Measurements from ENCODE around the gene ARHGAP15. TPM values are rescaled to one million over a fixed set of nuclear protein-coding genes. Genes with fewer than 3 reads are reported as not detected.

Gene ARHGAP15
- total RNA-seq, 1 donor, result 334 TPM

GRCh38 chr2:143415571-143415970, 286.4 kb downstream of the ARHGAP15 start:
- no peaks in the 10 kb centered on the region for H3K9me3 ChIP-seq (ENCODE audit: low read depth, low read length)
- H3K4me1 ChIP-seq (ENCODE audit: insufficient read depth, low read length), result peaks cover 7% of the 10 kb centered on the region
- H3K27me3 ChIP-seq (ENCODE audit: insufficient read depth, low read length), result no peaks in the 10 kb centered on the region
- H3K4me3 ChIP-seq (ENCODE audit: low read length), result no peak overlapping the region

GRCh38 chr2:143417428-143417827, 288.2 kb downstream of the ARHGAP15 start:
- Histone ChIP-seq H3K27me3 (ENCODE audit: insufficient read depth, low read length) (no peaks in the 10 kb centered on the region), H3K9me3 (ENCODE audit: low read depth, low read length) (no peaks in the 10 kb centered on the region), H3K4me1 (ENCODE audit: insufficient read depth, low read length) (peaks cover 10% of the 10 kb centered on the region), H3K4me3 (ENCODE audit: low read length) (no peak overlapping the region)

GRCh38 chr2:143420313-143420712, 291.1 kb downstream of the ARHGAP15 start:
- H3K4me1 ChIP-seq (ENCODE audit: insufficient read depth, low read length), result peaks cover 16% of the 10 kb centered on the region
- no peaks in the 10 kb centered on the region for H3K9me3 ChIP-seq (ENCODE audit: low read depth, low read length)
- H3K27me3 ChIP-seq (ENCODE audit: insufficient read depth, low read length), result no peaks in the 10 kb centered on the region
- H3K4me3 ChIP-seq (ENCODE audit: low read length), result no peak overlapping the region

GRCh38 chr2:143422681-143423080, 293.5 kb downstream of the ARHGAP15 start:
- peaks cover 16% of the 10 kb centered on the region for H3K4me1 ChIP-seq (ENCODE audit: insufficient read depth, low read length)
- H3K4me3 ChIP-seq (ENCODE audit: low read length), result no peak overlapping the region
- H3K9me3 ChIP-seq (ENCODE audit: low read depth, low read length), result no peaks in the 10 kb centered on the region
- H3K27me3 ChIP-seq (ENCODE audit: insufficient read depth, low read length), result no peaks in the 10 kb centered on the region

GRCh38 chr2:143425896-143426295, 296.7 kb downstream of the ARHGAP15 start:
- H3K4me1 ChIP-seq (ENCODE audit: insufficient read depth, low read length), result peaks cover 13% of the 10 kb centered on the region
- H3K9me3 ChIP-seq (ENCODE audit: low read depth, low read length), result no peaks in the 10 kb centered on the region
- no peak overlapping the region for H3K4me3 ChIP-seq (ENCODE audit: low read length)
- H3K27me3 ChIP-seq (ENCODE audit: insufficient read depth, low read length), result no peaks in the 10 kb centered on the region

GRCh38 chr2:143426296-143426695, 297.1 kb downstream of the ARHGAP15 start:
- Histone ChIP-seq H3K27me3 (ENCODE audit: insufficient read depth, low read length) (no peaks in the 10 kb centered on the region), H3K4me3 (ENCODE audit: low read length) (no peak overlapping the region), H3K9me3 (ENCODE audit: low read depth, low read length) (no peaks in the 10 kb centered on the region), H3K4me1 (ENCODE audit: insufficient read depth, low read length) (peaks cover 13% of the 10 kb centered on the region)

GRCh38 chr2:143428700-143429099, 299.5 kb downstream of the ARHGAP15 start:
- Histone ChIP-seq H3K9me3 (ENCODE audit: low read depth, low read length) (no peaks in the 10 kb centered on the region), H3K4me3 (ENCODE audit: low read length) (no peak overlapping the region), H3K4me1 (ENCODE audit: insufficient read depth, low read length) (peaks cover 3% of the 10 kb centered on the region), H3K27me3 (ENCODE audit: insufficient read depth, low read length) (no peaks in the 10 kb centered on the region)

GRCh38 chr2:143429932-143430679, 300.9 kb downstream of the ARHGAP15 start:
- H3K9me3 ChIP-seq (ENCODE audit: low read depth, low read length), result no peaks in the 10 kb centered on the region
- H3K4me1 ChIP-seq (ENCODE audit: insufficient read depth, low read length), result peaks cover 3% of the 10 kb centered on the region
- H3K4me3 ChIP-seq (ENCODE audit: low read length), result no peak overlapping the region
- H3K27me3 ChIP-seq (ENCODE audit: insufficient read depth, low read length), result no peaks in the 10 kb centered on the region

GRCh38 chr2:143431316-143431715, 302.1 kb downstream of the ARHGAP15 start:
- Histone ChIP-seq H3K9me3 (ENCODE audit: low read depth, low read length) (no peaks in the 10 kb centered on the region), H3K4me1 (ENCODE audit: insufficient read depth, low read length) (peaks cover 3% of the 10 kb centered on the region), H3K27me3 (ENCODE audit: insufficient read depth, low read length) (no peaks in the 10 kb centered on the region), H3K4me3 (ENCODE audit: low read length) (no peak overlapping the region)

GRCh38 chr2:143433251-143433650, 304.0 kb downstream of the ARHGAP15 start:
- H3K4me3 ChIP-seq (ENCODE audit: low read length), result no peak overlapping the region
- H3K27me3 ChIP-seq (ENCODE audit: insufficient read depth, low read length), result no peaks in the 10 kb centered on the region
- no peaks in the 10 kb centered on the region for H3K9me3 ChIP-seq (ENCODE audit: low read depth, low read length)
- H3K4me1 ChIP-seq (ENCODE audit: insufficient read depth, low read length), result no peaks in the 10 kb centered on the region

- no peaks in the 10 kb centered on the region for H3K4me1 ChIP-seq (ENCODE audit: insufficient read depth, low read length)
- no peaks in the 10 kb centered on the region for H3K27me3 ChIP-seq (ENCODE audit: insufficient read depth, low read length)
- no peak overlapping the region for H3K4me3 ChIP-seq (ENCODE audit: low read length)
- no peaks in the 10 kb centered on the region for H3K9me3 ChIP-seq (ENCODE audit: low read depth, low read length)
These were observed 304.6 kb downstream of the ARHGAP15 start for GRCh38 chr2:143433840-143434239.

GRCh38 chr2:143434445-143434844, 305.2 kb downstream of the ARHGAP15 start:
- Histone ChIP-seq H3K9me3 (ENCODE audit: low read depth, low read length) (no peaks in the 10 kb centered on the region), H3K4me1 (ENCODE audit: insufficient read depth, low read length) (no peaks in the 10 kb centered on the region), H3K27me3 (ENCODE audit: insufficient read depth, low read length) (no peaks in the 10 kb centered on the region), H3K4me3 (ENCODE audit: low read length) (no peak overlapping the region)

GRCh38 chr2:143435131-143435530, 305.9 kb downstream of the ARHGAP15 start:
- Histone ChIP-seq H3K9me3 (ENCODE audit: low read depth, low read length) (no peaks in the 10 kb centered on the region), H3K4me3 (ENCODE audit: low read length) (no peak overlapping the region), H3K4me1 (ENCODE audit: insufficient read depth, low read length) (no peaks in the 10 kb centered on the region), H3K27me3 (ENCODE audit: insufficient read depth, low read length) (no peaks in the 10 kb centered on the region)

- H3K9me3 ChIP-seq (ENCODE audit: low read depth, low read length), result no peaks in the 10 kb centered on the region
- no peak overlapping the region for H3K4me3 ChIP-seq (ENCODE audit: low read length)
- no peaks in the 10 kb centered on the region for H3K27me3 ChIP-seq (ENCODE audit: insufficient read depth, low read length)
- no peaks in the 10 kb centered on the region for H3K4me1 ChIP-seq (ENCODE audit: insufficient read depth, low read length)
These were observed 307.7 kb downstream of the ARHGAP15 start for GRCh38 chr2:143436951-143437350.

- Histone ChIP-seq H3K27me3 (ENCODE audit: insufficient read depth, low read length) (no peaks in the 10 kb centered on the region), H3K4me1 (ENCODE audit: insufficient read depth, low read length) (no peaks in the 10 kb centered on the region), H3K4me3 (ENCODE audit: low read length) (no peak overlapping the region), H3K9me3 (ENCODE audit: low read depth, low read length) (no peaks in the 10 kb centered on the region)
These were observed 311.3 kb downstream of the ARHGAP15 start for GRCh38 chr2:143440411-143441012.

GRCh38 chr2:143442193-143442592, 313.0 kb downstream of the ARHGAP15 start:
- Histone ChIP-seq H3K9me3 (ENCODE audit: low read depth, low read length) (no peaks in the 10 kb centered on the region), H3K4me3 (ENCODE audit: low read length) (no peak overlapping the region), H3K4me1 (ENCODE audit: insufficient read depth, low read length) (no peaks in the 10 kb centered on the region), H3K27me3 (ENCODE audit: insufficient read depth, low read length) (no peaks in the 10 kb centered on the region)
